Measurements from ENCODE around the gene TRANK1.

DNA sequence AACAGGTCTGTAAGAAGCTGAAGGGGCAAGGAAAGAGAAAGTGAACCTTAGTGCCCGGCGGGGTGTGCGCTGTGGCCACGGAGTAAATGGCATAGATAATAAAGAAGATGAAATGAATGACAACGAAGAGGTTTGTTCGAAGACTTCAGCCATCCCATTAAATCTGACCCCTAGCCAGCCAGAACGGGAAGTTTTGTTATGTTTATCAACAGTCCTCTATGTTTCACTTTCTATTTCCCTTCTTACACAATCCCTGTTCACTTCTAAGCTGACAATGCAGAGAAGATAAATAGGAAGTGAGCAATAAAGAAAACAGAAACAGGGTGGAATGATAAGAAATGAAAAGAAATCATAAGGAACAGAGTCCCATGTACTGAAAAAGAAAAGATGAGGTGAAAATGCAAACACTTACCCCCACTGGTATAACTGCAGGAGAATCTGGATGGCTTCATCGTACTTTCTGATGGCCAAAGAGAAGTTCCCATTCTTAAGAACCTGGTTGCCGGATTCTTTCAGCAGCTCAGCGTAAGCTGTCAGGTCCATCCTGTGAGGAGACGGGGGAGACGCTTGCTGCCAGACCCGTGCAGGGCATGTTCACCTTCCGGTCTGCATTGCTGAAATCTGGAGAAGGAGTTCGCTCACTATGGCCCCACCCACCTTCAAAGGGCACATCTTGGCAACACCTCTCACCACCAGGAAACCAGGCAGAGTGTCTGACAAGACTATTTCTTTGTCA is 36.8 kb downstream of the TRANK1 start:
- TF ChIP-seq, protein P1, sequence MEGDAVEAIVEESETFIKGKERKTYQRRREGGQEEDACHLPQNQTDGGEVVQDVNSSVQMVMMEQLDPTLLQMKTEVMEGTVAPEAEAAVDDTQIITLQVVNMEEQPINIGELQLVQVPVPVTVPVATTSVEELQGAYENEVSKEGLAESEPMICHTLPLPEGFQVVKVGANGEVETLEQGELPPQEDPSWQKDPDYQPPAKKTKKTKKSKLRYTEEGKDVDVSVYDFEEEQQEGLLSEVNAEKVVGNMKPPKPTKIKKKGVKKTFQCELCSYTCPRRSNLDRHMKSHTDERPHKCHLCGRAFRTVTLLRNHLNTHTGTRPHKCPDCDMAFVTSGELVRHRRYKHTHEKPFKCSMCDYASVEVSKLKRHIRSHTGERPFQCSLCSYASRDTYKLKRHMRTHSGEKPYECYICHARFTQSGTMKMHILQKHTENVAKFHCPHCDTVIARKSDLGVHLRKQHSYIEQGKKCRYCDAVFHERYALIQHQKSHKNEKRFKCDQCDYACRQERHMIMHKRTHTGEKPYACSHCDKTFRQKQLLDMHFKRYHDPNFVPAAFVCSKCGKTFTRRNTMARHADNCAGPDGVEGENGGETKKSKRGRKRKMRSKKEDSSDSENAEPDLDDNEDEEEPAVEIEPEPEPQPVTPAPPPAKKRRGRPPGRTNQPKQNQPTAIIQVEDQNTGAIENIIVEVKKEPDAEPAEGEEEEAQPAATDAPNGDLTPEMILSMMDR (conservative IDR thresholded peaks at IDR 0.05; ENCODE audit: low read depth, low read length), result no peak
- TF ChIP-seq EZH2 (IDR thresholded peaks at IDR 0.05; ENCODE audit: borderline replicate concordance, low read depth, low read length, poor library complexity, severe bottlenecking), result no peak
